Mesothelial cell of epicardium (in vitro differentiated cells): Measurements from ENCODE around the gene PPP2R2C. TPM values are rescaled to one million over a fixed set of nuclear protein-coding genes. Genes with fewer than 3 reads are reported as not detected.

Experiments
- DNase-seq, 2 experiments: peaks; one replicate each; pipeline ENCODE4 v3.0.0; 2021; ENCODE audit warnings: low spot score in 2 of 2; ENCODE audit not compliant: unreplicated experiment in 2 of 2
- H3K27ac Mint-ChIP-seq: 2 replicates; pipeline ENCODE4 v1.8.0; 2021; ENCODE audit warnings: mixed read lengths
- H3K27me3 Mint-ChIP-seq: 2 replicates; pipeline ENCODE4 v1.8.0; 2021; ENCODE audit warnings: low read depth, mixed read lengths
- H3K36me3 Mint-ChIP-seq: 2 replicates; pipeline ENCODE4 v1.8.0; 2021; ENCODE audit warnings: mixed read lengths
- H3K4me1 Mint-ChIP-seq: 2 replicates; pipeline ENCODE4 v1.8.0; 2021; ENCODE audit warnings: mixed read lengths
- H3K4me3 Mint-ChIP-seq: 2 replicates; pipeline ENCODE4 v1.8.0; 2021; ENCODE audit warnings: mild to moderate bottlenecking, moderate library complexity, mixed read lengths
- H3K9me3 Mint-ChIP-seq: 2 replicates; pipeline ENCODE4 v1.8.0; 2021; ENCODE audit warnings: mixed read lengths
- CTCF ChIP-seq: fragments of 200-600 bp; sonication (generic); IDR thresholded peaks from one replicate; pipeline ENCODE4 v1.5.0; 2021; ENCODE audit warnings: antibody characterized with exemption; ENCODE audit not compliant: unreplicated experiment
- total RNA-seq: library from RNA; stranded (reverse); gene quantifications from 3 replicates; pipeline ENCODE4 v1.2.1, GENCODE V29; 2021

Gene PPP2R2C
- total RNA-seq, 1 donor from 2014 or later: 5.2 TPM

GRCh38 chr4:6408263-6408662, 64.2 kb downstream of the PPP2R2C start:
- no peak overlapping the region for H3K4me3 Mint-ChIP-seq
- no peak overlapping the region for H3K27ac Mint-ChIP-seq
- DNase-seq: no peak

GRCh38 chr4:6405397-6405706, 67.1 kb downstream of the PPP2R2C start:
- no peak overlapping the region for H3K4me3 Mint-ChIP-seq
- TF ChIP-seq CTCF: no peak
- no peaks in the 10 kb centered on the region for H3K36me3 Mint-ChIP-seq
- H3K27ac Mint-ChIP-seq: no peak overlapping the region
- DNase-seq: no peak
- peaks cover 60% of the 10 kb centered on the region for H3K27me3 Mint-ChIP-seq
- H3K4me1 Mint-ChIP-seq: peaks cover 16% of the 10 kb centered on the region
- H3K9me3 Mint-ChIP-seq: no peaks in the 10 kb centered on the region

More at GRCh38 chr4:6408263-6408662, 64.2 kb downstream of the PPP2R2C start:
- Mint-ChIP-seq H3K27me3 (peaks cover 35% of the 10 kb centered on the region), H3K9me3 (peaks cover 3% of the 10 kb centered on the region), H3K4me1 (peaks cover 7% of the 10 kb centered on the region), H3K36me3 (no peaks in the 10 kb centered on the region)
- TF ChIP-seq CTCF: no peak

- no peak overlapping the region for H3K4me3 Mint-ChIP-seq
- DNase-seq: no peak
- H3K36me3 Mint-ChIP-seq: no peaks in the 10 kb centered on the region
- no peak for TF ChIP-seq CTCF
- H3K27ac Mint-ChIP-seq: no peak overlapping the region
- H3K9me3 Mint-ChIP-seq: no peaks in the 10 kb centered on the region
- H3K27me3 Mint-ChIP-seq: peaks cover 66% of the 10 kb centered on the region
- H3K4me1 Mint-ChIP-seq: peaks cover 16% of the 10 kb centered on the region
Observed at GRCh38 chr4:6404611-6405396, 67.6 kb downstream of the PPP2R2C start.

GRCh38 chr4:6403400-6403685, 69.1 kb downstream of the PPP2R2C start:
- no peak overlapping the region for H3K4me3 Mint-ChIP-seq
- no peak overlapping the region for H3K27ac Mint-ChIP-seq
- H3K36me3 Mint-ChIP-seq: no peaks in the 10 kb centered on the region
- H3K4me1 Mint-ChIP-seq: peaks cover 16% of the 10 kb centered on the region
- TF ChIP-seq CTCF: no peak
- H3K9me3 Mint-ChIP-seq: no peaks in the 10 kb centered on the region
- no peak for DNase-seq
- H3K27me3 Mint-ChIP-seq: peaks cover 80% of the 10 kb centered on the region

- Mint-ChIP-seq H3K36me3 (no peaks in the 10 kb centered on the region), H3K4me1 (peaks cover 16% of the 10 kb centered on the region), H3K9me3 (no peaks in the 10 kb centered on the region), H3K4me3 (no peak overlapping the region), H3K27ac (no peak overlapping the region), H3K27me3 (peaks cover 86% of the 10 kb centered on the region)
- DNase-seq: no peak
- no peak for TF ChIP-seq CTCF
Observed at GRCh38 chr4:6402566-6403399, 69.6 kb downstream of the PPP2R2C start.
